Activated CD4-positive, alpha-beta T cell treated with anti-CD3 and anti-CD28 coated beads for 48 hours (primary cell): ENCODE data around the gene SIRPA.

ENCODE experiments used
- DNase-seq: peaks from one replicate; pipeline ENCODE4 v3.0.0-alpha.2; 2020

SIRPA gene

GRCh38 chr20:1870792-1871550 lies 24.2 kb upstream of the SIRPA start:
- DNase-seq, result no peak

- DNase-seq, result peak; percentile 34
Measured at GRCh38 chr20:1871807-1872458, 23.3 kb upstream of the SIRPA start.

GRCh38 chr20:1872459-1873097 lies 22.6 kb upstream of the SIRPA start:
- peak; percentile 41 for DNase-seq

- no peak for DNase-seq
Measured at GRCh38 chr20:1874450-1875182, 20.6 kb upstream of the SIRPA start.

- DNase-seq, result no peak
Measured at GRCh38 chr20:1875183-1875554, 20.0 kb upstream of the SIRPA start.

- no peak for DNase-seq
Measured at GRCh38 chr20:1875762-1876161, 19.4 kb upstream of the SIRPA start.

GRCh38 chr20:1876217-1876921 lies 18.8 kb upstream of the SIRPA start:
- DNase-seq, result peak; percentile 17

- no peak for DNase-seq
Measured at GRCh38 chr20:1876975-1877608, 18.1 kb upstream of the SIRPA start.

- no peak for DNase-seq
Measured at GRCh38 chr20:1877609-1878200, 17.5 kb upstream of the SIRPA start.

- DNase-seq, result no peak
Measured at GRCh38 chr20:1879369-1879768, 15.8 kb upstream of the SIRPA start.

GRCh38 chr20:1879934-1880333 lies 15.3 kb upstream of the SIRPA start:
- no peak for DNase-seq

- no peak for DNase-seq
Measured at GRCh38 chr20:1880529-1881239, 14.5 kb upstream of the SIRPA start.

- no peak for DNase-seq
Measured at GRCh38 chr20:1881240-1881835, 13.9 kb upstream of the SIRPA start.

GRCh38 chr20:1882026-1882425 lies 13.2 kb upstream of the SIRPA start:
- DNase-seq, result no peak

GRCh38 chr20:1883986-1884385 lies 11.2 kb upstream of the SIRPA start:
- no peak for DNase-seq

GRCh38 chr20:1885254-1885653 lies 10.0 kb upstream of the SIRPA start:
- DNase-seq, result no peak

GRCh38 chr20:1885940-1886693 lies 9.1 kb upstream of the SIRPA start:
- DNase-seq, result no peak

GRCh38 chr20:1887321-1887720 lies 7.9 kb upstream of the SIRPA start:
- DNase-seq, result no peak

- no peak for DNase-seq
Measured at GRCh38 chr20:1887756-1888155, 7.5 kb upstream of the SIRPA start.
